Ovary (tissue), 3 donors: ENCODE results near the gene LRCH1.

Experiments used
- EP300 ChIP-seq: sonication (generic); formaldehyde crosslinking; IDR thresholded peaks from one replicate; pipeline ENCODE4 v1.6.1; 2017; ENCODE audit warnings: antibody characterized with exemption
- POLR2A ChIP-seq: fragments of 450-650 bp; IDR thresholded peaks from one replicate; pipeline ENCODE4 v1.6.1; 2017; ENCODE audit warnings: antibody characterized with exemption, mild to moderate bottlenecking, moderate library complexity
- TF ChIP-seq, protein P1 (sequence below), 3 donors: fragments of 450-650 bp in 2 of 3; fragments of 200-600 bp in 1 of 3; IDR thresholded peaks; one replicate each; pipeline versions ENCODE4 v1.5.1 to v1.8.0; 2016 to 2022; ENCODE audit warnings: antibody characterized with exemption in 3 of 3, mild to moderate bottlenecking in 1 of 3
- donor health status: DM: no; HTN: no; CAD: no.

DNA sequence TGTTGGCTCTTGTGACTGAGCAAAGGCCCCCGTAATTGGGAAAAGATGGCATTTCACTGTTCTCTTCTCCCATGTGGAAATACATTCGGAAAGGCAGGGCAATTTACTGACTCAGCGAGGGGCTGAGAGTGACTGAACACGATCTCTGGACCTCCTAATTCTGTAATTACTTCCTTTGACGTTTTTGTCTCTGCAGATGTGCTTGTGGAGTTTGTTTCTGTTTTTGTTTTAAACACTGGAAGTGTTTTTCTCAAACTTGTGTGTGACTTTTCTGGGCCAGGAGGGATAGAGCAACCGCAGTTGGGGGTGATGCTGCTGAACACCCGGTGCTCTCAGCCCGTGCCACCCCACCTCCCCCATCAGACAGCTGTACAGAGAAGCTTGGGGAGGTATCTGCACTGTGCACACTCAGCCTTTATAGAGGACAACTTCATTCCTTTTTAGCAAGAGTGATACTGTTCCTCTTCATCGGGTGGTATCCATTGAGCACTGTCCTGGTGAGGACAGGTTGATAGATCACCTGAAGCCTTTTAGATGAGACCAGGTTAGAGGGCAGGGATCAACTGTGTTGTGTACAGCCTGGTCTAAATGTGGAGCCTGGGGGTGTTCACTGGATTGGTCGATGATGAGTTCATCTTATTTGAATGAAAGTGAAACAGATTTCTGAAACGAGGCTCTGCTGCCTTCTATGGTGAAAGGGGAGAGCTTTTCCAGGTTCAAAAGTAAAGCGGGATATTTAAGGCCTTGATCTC is 126.6 kb downstream of the LRCH1 start:
- TF ChIP-seq, protein P1, sequence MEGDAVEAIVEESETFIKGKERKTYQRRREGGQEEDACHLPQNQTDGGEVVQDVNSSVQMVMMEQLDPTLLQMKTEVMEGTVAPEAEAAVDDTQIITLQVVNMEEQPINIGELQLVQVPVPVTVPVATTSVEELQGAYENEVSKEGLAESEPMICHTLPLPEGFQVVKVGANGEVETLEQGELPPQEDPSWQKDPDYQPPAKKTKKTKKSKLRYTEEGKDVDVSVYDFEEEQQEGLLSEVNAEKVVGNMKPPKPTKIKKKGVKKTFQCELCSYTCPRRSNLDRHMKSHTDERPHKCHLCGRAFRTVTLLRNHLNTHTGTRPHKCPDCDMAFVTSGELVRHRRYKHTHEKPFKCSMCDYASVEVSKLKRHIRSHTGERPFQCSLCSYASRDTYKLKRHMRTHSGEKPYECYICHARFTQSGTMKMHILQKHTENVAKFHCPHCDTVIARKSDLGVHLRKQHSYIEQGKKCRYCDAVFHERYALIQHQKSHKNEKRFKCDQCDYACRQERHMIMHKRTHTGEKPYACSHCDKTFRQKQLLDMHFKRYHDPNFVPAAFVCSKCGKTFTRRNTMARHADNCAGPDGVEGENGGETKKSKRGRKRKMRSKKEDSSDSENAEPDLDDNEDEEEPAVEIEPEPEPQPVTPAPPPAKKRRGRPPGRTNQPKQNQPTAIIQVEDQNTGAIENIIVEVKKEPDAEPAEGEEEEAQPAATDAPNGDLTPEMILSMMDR (IDR thresholded peaks at IDR 0.05): no peak
- no peak for TF ChIP-seq EP300
- no peak for TF ChIP-seq POLR2A
